ENCODE results near the gene OTUB1. TPM values are rescaled to one million over a fixed set of nuclear protein-coding genes. Genes with fewer than 3 reads are reported as not detected.
"Not testable (repeated sequence)": the region's sequence is repeated elsewhere in the genome, so short reads cannot be mapped to it uniquely, and the experiment has no call there.

OTUB1 gene
- total RNA-seq, 1 experiment from 2014 or later: 97.3 TPM

DNA sequence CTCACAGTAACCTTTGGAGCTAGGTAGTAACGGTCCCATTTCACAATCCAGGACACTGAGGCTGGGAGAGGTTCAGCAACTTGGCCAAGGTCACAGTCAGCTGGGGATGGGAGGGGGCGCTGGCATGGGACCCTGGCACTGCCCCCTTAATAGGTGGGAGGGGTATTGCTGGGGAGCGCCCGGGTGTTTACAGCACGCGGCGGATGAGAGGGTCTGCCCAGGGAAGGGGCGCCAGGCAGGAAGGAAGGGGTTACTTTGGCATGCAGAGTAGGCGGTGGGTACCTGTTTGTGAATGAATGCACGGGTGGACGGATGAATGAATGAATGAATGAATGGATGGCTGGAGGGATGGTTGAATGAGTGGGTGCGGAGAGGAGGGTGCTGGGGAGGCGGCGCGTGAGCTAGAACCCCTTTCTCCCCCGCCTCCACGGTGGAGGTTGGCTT lies 48.9 kb downstream of the OTUB1 start:
- in situ Hi-C loops (cut with HindIII; ENCODE audit: low pct_unique_long_range_greater_than_20kb, low sequenced_read_pairs): no loop called here
- no peak for DNase-seq (ENCODE audit: low read depth)

DNA sequence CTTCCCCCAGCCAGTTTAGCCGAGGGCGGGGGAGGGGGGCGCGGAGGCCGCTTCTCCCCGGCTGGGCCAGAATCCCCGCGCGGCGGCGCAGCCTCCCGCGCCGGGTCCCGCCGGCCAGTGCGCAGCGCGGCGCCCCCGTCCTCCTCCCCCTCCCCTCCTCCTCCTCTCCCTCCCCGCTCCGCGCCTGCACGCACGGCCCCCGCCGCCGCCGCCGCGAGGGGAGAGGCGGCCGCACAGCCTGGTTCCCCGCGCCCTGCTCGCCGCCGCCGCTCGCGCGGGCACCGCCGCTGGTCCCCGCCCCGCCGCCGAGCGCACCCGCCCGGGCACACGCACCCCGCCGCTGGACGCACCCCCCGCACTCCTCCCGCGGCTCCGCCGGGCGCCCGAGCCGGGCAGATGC lies 49.3 kb downstream of the OTUB1 start, which contains the start of gene FLRT1:
Gene FLRT1 (plus strand): TSS at position 356 of the 400 bp plus-strand sequence. CDS start 80,337 bp downstream, outside the sequence.
- in situ Hi-C loops (cut with HindIII; ENCODE audit: low pct_unique_long_range_greater_than_20kb, low sequenced_read_pairs): no loop called here
- DNase-seq (ENCODE audit: low read depth): no peak

DNA sequence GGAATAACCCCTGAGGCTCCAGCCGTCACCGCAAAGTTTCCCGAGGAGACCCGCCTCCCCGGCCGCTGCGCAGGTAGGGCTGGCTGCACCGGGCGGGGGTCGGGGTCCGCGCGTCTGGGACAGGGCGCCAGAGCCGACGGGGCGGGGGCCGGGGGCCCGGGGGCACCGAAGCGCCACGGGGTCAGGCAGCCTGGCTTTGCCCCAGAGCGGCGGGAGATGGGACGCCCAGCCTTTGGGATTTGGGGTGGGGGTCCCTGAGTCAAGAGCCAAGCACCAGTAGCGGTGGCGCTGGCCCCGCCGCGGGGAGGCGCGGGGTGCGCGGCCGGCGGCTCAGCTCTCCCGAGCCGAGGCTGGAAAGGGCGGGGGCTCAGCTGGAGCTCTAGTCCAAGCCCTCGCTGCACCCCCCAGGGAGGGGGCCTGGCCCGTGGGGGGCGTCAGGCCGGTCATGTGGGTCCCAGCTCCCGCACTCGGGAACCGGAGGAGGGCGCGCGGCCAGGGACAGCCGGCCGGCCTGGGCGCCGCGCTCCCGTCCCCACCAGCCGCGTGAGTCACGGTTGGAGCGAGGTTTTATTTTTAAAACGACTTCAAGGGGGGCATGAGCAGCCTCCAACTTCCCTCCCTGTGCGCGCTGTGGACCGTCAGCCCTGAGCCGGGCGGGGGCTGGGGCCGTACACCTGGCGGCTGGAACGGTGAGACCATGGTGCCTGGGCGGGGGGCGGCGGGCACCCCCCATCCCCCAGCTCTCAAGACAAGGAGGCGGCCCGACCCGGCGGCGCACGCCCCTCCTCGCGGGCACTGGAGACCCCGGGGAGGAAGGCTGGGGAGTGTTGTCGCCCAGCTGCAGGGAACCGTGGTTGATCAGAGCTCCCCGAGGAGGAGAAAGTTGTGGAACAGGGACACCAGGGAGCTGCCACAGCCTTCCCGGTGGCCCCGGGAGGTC lies 50.1 kb downstream of the OTUB1 start:
- DNase-seq (ENCODE audit: low read depth): no peak
- in situ Hi-C loops (cut with HindIII; ENCODE audit: low pct_unique_long_range_greater_than_20kb, low sequenced_read_pairs): no loop called here

DNA sequence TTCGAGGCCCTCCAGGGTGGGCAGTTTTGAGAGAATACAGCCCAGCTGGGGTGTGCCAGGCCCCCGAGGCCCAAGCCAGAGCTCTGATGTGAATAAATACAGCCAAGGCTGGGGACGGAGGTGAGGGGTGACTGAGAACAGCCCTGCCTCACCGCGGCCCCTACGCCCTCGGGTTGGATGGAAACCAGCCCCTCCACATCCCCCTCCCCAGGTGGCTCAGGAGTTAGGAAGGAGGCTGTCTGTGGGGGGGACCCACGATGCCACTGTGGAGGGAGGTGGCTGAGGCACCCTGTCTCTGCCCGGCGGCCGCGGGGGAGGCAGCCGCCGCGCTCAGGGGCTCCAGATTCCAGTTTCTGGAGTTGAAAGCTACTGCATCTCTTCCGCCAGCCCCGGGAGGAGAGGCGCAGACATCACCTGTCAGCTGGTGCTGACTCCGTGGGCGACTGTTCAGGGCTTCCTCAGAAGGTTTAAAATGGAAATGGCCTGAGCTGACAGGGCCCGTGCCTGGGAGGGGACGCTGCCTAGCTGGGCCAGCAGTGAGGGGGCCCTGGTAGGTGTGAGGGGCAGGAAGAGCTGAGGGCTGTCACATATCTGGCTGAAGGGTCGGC lies 50.9 kb downstream of the OTUB1 start:
- in situ Hi-C loops (cut with HindIII; ENCODE audit: low pct_unique_long_range_greater_than_20kb, low sequenced_read_pairs): no loop called here
- no peak for DNase-seq (ENCODE audit: low read depth)

DNA sequence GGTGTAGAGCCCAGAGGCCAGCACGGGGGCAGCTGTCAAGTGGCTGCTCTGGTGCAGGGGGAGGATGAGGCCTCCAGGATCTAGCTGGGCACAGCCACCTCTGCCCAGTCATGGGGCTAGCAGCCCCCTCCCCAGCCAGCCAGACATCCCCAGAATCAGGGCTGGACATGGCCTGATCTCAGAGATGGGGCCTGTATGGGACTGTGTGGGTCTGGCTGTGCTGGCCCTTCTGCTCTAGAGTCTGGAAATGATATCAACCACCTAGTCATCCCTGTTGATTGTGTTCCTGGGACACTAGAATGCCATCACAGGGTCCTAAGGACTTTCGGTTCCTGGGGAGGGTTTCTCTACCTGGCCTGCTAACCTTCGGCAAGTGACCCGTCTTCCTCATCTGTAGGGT lies 52.3 kb downstream of the OTUB1 start:
- in situ Hi-C loops (cut with HindIII; ENCODE audit: low pct_unique_long_range_greater_than_20kb, low sequenced_read_pairs): no loop called here

DNA sequence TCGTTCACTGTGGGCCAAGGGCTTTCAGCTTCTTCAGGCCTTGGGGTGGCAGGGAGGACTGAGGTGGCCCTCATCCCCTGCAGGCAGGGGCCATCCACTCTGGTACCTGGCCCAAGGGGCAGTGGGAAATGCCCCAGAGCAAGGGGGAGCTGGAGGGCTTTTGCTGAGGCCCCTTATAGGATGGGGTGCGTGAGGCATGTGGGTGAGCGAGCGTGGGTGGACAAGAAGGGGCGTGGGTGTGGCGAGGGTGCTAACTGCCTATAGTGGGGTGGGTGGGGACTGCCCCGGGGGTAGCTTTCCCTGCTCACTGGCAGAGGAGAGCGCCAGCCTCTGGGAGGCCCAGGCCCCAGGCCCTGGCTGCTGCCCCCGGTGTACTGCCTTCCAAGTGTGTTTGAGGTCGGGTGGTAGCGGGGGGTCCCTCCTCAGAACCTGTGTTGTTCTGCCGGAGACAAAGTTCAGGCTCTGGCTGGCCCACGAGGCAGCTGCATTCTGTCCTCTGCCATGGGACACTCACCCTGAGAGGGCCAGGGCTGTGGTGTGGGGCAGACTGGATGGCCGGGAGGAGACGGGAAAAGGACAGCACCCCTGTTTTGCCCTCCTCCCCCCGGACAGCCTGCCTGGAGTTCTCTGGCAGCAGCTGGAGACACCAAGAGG lies 52.9 kb downstream of the OTUB1 start:
- no peak for DNase-seq (ENCODE audit: low read depth)
- in situ Hi-C loops (cut with HindIII; ENCODE audit: low pct_unique_long_range_greater_than_20kb, low sequenced_read_pairs): no loop called here

More for the DNA sequence above, 52.3 kb downstream of the OTUB1 start:
- no peak for DNase-seq (ENCODE audit: low read depth)

DNA sequence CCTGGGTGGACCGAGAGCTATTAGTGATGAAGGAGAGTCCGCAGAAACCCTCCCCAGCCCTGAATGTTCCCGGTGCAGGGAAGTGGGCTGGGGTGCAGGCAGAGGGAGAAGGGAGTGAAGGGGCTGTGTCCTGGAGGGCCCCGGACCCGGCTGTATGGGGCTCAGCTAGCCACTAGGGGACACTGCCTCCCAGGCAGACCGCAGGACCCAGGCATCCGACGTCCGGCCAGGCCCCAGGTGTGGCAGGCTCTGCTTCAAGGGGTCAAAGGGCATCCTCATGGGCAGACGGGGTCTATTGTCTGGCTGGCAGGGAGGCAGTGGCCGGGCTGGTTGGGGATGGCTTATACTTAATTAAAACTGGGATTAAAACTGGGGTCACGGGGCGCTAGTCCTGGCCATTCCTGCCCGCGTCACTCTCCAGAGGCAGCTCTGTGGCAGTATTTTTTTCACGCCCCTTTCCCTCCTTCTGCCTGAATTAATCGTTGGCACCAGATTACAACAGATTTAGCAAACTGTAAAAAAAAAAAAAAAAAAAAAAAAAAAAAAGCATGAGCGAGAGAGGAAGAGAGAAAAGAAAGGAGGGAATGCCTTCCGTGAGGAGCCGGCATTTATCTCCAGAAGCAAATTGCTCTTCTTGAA lies 54.6 kb downstream of the OTUB1 start:
- in situ Hi-C loops (cut with HindIII; ENCODE audit: low pct_unique_long_range_greater_than_20kb, low sequenced_read_pairs): no loop called here

DNA sequence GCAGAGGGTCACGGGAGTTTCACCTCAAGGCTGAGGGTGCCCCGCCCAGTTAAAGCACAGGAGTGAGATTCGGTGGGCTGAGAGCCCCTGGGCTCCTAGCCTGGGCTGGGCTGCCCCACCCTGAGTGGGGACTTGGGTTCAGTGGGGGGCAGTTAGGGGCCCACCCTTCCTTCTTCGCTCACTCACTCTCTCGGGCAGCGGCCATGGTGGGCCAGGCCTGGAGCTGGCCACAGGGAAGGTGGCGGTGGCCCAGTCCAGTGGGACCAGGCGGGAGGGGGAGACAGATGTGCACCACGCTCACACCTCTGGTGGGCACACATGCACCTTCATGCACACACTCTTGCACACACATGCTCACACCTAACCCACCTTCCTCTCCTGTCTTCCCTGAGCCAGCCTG lies 55.6 kb downstream of the OTUB1 start:
- in situ Hi-C loops (cut with HindIII; ENCODE audit: low pct_unique_long_range_greater_than_20kb, low sequenced_read_pairs): no loop called here
- DNase-seq (ENCODE audit: low read depth): no peak

More for the DNA sequence above, 54.6 kb downstream of the OTUB1 start:
- DNase-seq (ENCODE audit: low read depth): no peak

DNA sequence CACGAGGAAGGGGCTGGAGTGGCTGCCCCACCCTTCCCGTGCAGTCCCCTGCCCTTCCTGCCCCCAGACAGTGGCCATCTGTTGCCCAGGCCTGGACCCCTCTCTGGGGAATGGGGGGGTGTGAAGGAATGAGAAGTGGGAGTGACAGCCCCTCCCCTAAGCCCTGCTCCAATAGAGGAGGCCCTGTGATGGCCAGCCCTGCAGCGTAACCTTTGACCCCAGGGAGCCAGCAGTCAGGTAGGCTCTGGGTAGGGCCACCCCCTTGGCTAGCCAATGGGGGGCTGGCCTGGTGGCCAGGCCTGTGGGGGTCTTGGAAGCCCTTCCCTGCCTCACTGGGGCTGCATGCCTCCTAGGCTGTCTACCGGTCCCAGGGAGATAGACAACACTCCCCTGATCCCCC lies 56.1 kb downstream of the OTUB1 start:
- DNase-seq (ENCODE audit: low read depth): no peak

DNA sequence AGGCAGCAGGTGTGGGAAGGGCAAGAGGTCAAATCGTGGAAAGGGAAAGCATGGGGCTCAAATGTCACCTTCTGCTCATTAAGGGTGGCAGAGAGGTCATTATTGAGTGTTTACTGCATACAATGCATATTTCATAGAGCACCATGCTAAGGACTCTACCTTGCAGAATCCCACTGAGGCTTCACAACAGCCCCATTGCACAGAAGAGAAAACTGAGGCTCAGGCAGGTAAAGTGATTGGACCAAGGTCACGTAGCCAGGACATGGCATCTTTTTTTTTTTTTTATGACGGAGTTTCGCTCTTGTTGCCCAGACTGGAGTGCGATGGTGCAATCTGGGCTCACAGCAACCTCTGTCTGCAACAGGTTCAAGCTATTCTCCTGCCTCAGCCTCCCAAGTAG lies 57.3 kb downstream of the OTUB1 start:
- in situ Hi-C loops (cut with HindIII; ENCODE audit: low pct_unique_long_range_greater_than_20kb, low sequenced_read_pairs): no loop called here
- no peak for DNase-seq (ENCODE audit: low read depth)

More for the DNA sequence above, 56.1 kb downstream of the OTUB1 start:
- in situ Hi-C loops (cut with HindIII; ENCODE audit: low pct_unique_long_range_greater_than_20kb, low sequenced_read_pairs): no loop called here

DNA sequence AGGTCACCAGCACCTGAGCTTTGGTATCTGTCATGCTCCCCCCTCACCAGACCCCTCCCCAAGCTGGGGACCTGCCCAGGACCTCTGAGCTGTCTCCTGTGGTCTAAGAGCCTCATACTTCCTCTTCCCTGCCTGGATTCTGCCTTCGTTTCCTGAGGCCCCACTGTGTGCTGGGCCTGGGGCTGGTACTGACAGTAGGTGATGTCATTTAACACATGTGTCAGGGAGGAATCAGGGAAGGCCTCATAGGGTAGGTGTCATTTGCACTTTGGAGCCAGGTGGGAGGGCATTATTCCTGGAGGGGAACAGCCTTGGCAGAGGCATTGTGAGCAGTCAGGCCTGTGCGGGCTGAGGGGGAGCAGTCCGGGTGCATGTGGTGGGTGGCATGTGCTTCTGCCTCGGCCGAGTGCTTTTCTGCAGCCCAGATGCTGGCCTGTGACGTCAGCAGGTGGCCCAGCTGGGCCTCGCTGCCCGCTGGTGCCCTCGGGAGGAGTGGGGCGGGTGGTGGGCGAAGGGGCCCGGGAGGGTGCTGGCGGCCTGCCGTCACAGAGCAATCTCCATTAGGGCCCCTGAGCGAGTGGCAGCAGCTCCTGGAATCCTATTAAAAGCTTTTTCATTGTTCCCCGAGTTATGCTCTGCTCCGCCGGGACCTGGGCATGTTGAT lies 58.6 kb downstream of the OTUB1 start:
- in situ Hi-C loops (cut with HindIII; ENCODE audit: low pct_unique_long_range_greater_than_20kb, low sequenced_read_pairs): no loop called here
- no peak for DNase-seq (ENCODE audit: low read depth)

DNA sequence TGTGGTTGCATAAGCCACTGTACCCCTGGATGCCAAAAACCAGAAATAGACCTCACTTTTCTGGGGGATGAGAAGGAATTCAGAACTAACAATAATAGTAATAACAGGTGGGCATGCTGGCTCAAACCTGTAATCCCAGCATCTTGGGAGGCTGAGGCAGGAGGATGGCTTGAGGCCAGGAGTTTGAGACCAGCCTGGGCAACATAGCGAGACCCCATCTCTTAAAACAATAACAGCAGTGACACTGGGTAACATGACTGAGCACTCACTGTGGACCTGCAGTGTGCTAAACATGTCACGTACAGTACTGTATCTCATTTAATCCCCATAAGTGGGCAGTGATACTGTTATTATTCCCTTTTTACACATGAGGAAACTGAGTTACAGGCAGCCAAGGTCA lies 59.5 kb downstream of the OTUB1 start:
- DNase-seq (ENCODE audit: low read depth): no peak
- in situ Hi-C loops (cut with HindIII; ENCODE audit: low pct_unique_long_range_greater_than_20kb, low sequenced_read_pairs): no loop called here

DNA sequence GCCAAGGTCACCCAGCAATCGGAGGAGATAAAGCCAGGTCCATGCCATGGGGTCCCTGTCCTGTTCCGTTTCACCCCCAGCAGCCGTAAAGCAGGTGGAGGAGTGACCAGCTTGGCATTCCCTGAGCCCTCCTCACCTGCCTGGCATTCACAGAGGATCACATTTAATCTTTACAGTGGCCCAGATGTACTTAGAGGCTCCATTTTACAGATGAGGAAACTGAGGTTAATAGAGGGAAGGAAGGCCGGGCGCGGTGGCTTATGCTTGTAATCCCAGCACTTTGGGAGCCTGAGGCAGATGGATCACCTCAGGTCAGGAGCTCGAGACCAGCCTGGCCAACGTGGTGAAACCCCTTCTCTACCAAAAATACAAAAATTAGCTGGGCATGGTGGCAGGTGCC lies 61.1 kb downstream of the OTUB1 start:
- DNase-seq (ENCODE audit: low read depth); in situ Hi-C loops (cut with HindIII; ENCODE audit: low pct_unique_long_range_greater_than_20kb, low sequenced_read_pairs): not testable (repeated sequence)

Other genes with a start within 250 kb of the OTUB1 start
- 6.1 and 21.5 TPM in 2 replicates for gene ZFTA, start 217.7 kb upstream of the OTUB1 start, total RNA-seq (2014; rRNA removed; shearing (Covaris generic); ENCODE audit: low replicate concordance)
- 22.5 and 29.0 TPM in 2 replicates for gene SPINDOC, start 173.0 kb upstream of the OTUB1 start, total RNA-seq (2014; rRNA removed; shearing (Covaris generic); ENCODE audit: low replicate concordance)
- 5.6 and 8.9 TPM in 2 replicates for gene MARK2, start 147.3 kb upstream of the OTUB1 start, total RNA-seq (2014; rRNA removed; shearing (Covaris generic); ENCODE audit: low replicate concordance)
- gene RCOR2, start 69.3 kb upstream of the OTUB1 start, total RNA-seq (2014; rRNA removed; shearing (Covaris generic); ENCODE audit: low replicate concordance): 0.61 TPM in 1 of 2 replicates, not detected in the other
- gene NAA40, start 47.4 kb upstream of the OTUB1 start, total RNA-seq (2014; rRNA removed; shearing (Covaris generic); ENCODE audit: low replicate concordance): 15.1 and 29.2 TPM in 2 replicates
- 573 and 596 TPM in 2 replicates for gene COX8A, start 11.8 kb upstream of the OTUB1 start, total RNA-seq (2014; rRNA removed; shearing (Covaris generic); ENCODE audit: low replicate concordance)
- gene FLRT1, start 49.5 kb downstream of the OTUB1 start, total RNA-seq (2014; rRNA removed; shearing (Covaris generic); ENCODE audit: low replicate concordance): 0.03 and 0.37 TPM in 2 replicates
- 38.9 and 42.9 TPM in 2 replicates for gene MACROD1, start 179.7 kb downstream of the OTUB1 start, total RNA-seq (2014; rRNA removed; shearing (Covaris generic); ENCODE audit: low replicate concordance)
- 134 and 157 TPM in 2 replicates for gene STIP1, start 199.7 kb downstream of the OTUB1 start, total RNA-seq (2014; rRNA removed; shearing (Covaris generic); ENCODE audit: low replicate concordance)
- 0.64 TPM in 1 of 2 replicates, not detected in the other for gene FERMT3, start 220.3 kb downstream of the OTUB1 start, total RNA-seq (2014; rRNA removed; shearing (Covaris generic); ENCODE audit: low replicate concordance)
- 39.1 and 72.3 TPM in 2 replicates for gene TRPT1, start 239.7 kb downstream of the OTUB1 start, total RNA-seq (2014; rRNA removed; shearing (Covaris generic); ENCODE audit: low replicate concordance)
- gene NUDT22, start 239.8 kb downstream of the OTUB1 start, total RNA-seq (2014; rRNA removed; shearing (Covaris generic); ENCODE audit: low replicate concordance): 25.1 and 31.4 TPM in 2 replicates
- gene DNAJC4, start 244.1 kb downstream of the OTUB1 start, total RNA-seq (2014; rRNA removed; shearing (Covaris generic); ENCODE audit: low replicate concordance): 14.2 and 30.3 TPM in 2 replicates
- 52.8 and 66.2 TPM in 2 replicates for gene VEGFB, start 248.1 kb downstream of the OTUB1 start, total RNA-seq (2014; rRNA removed; shearing (Covaris generic); ENCODE audit: low replicate concordance)